Suprapubic skin (tissue), 4 donors: ENCODE measurements around the gene GADL1. TPM values are rescaled to one million over a fixed set of nuclear protein-coding genes. Genes with fewer than 3 reads are reported as not detected.

Experiments used
- DNase-seq, 2 donors: peaks; one replicate each; pipeline ENCODE4 v3.0.0-alpha.2; 2019; ENCODE audit warnings: low spot score in 2 of 2
- H3K27ac ChIP-seq: fragments of 200-600 bp; sonication (generic); one replicate; pipeline ENCODE4 v1.5.1; 2019
- H3K27me3 ChIP-seq: fragments of 200-600 bp; sonication (generic); one replicate; pipeline ENCODE4 v1.5.1; 2019
- H3K36me3 ChIP-seq: fragments of 200-600 bp; sonication (generic); one replicate; pipeline ENCODE4 v1.5.1; 2019
- H3K4me1 ChIP-seq: fragments of 200-600 bp; sonication (generic); one replicate; pipeline ENCODE4 v1.5.1; 2019
- H3K4me3 ChIP-seq: fragments of 200-600 bp; sonication (generic); one replicate; pipeline ENCODE4 v1.5.1; 2019; ENCODE audit warnings: mild to moderate bottlenecking
- H3K9me3 ChIP-seq: fragments of 200-600 bp; sonication (generic); one replicate; pipeline ENCODE4 v1.5.1; 2019
- CTCF ChIP-seq, 2 donors: fragments of 200-600 bp in 1 of 2; fragments of 450-650 bp in 1 of 2; sonication (generic) in 1 of 2; IDR thresholded peaks; one replicate each; pipeline ENCODE4 v1.5.1; 2016 to 2019; ENCODE audit warnings: antibody characterized with exemption in 2 of 2, mild to moderate bottlenecking in 1 of 2, moderate library complexity in 1 of 2
- EP300 ChIP-seq: sonication (generic); formaldehyde crosslinking; IDR thresholded peaks from one replicate; pipeline ENCODE4 v1.6.1; 2017; ENCODE audit warnings: antibody characterized with exemption
- POLR2A ChIP-seq, 2 donors: fragments of 450-650 bp; IDR thresholded peaks; one replicate each; pipeline ENCODE4 v1.6.1; 2017; ENCODE audit warnings: antibody characterized with exemption in 2 of 2, mild to moderate bottlenecking in 2 of 2, moderate library complexity in 2 of 2
- POLR2AphosphoS5 ChIP-seq, 3 donors: sonication (generic); formaldehyde crosslinking; IDR thresholded peaks; one replicate each; pipeline ENCODE4 v1.6.1; 2017; ENCODE audit warnings: antibody characterized with exemption in 3 of 3
- WGBS: methylation state at CpG from one replicate; pipeline ENCODE4 v1.1.5; 2018; 5-methylcytosine and 5-hydroxymethylcytosine counted together
- total RNA-seq, 4 donors: library from RNA; depleted of rRNA; stranded (reverse); fragments of >200 nt; gene quantifications; one replicate each; pipeline ENCODE4 v1.1.0, GENCODE V29; 2016

Gene GADL1
- total RNA-seq, 4 donors from 2014 or later = not detected

- TF ChIP-seq POLR2AphosphoS5 (IDR thresholded peaks at IDR 0.05) (no peak), POLR2A (IDR thresholded peaks at IDR 0.05) (no peak), EP300 (no peak), CTCF (IDR thresholded peaks at IDR 0.05) (no peak)
These were observed 194.5 kb downstream of the GADL1 start for GRCh38 chr3:30699927-30700326.

DNA sequence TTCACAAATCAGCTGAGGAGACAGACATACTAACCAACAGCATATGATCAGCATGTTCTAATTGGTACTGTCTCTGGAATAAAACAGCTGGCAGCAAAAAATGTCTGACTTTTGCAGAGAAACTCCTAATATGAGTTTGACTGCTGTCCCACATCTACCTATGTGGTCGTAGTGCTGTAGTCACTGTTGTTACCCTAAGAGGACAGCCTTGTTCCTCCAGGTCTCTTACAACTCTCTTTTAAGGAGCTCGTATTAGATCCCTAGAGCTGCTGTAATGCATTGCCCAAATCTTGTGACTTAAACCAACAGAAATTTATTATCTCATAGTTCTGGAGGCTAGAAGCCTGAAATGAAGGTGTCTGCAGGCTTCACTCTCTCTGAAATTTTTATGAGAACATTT lies 195.9 kb downstream of the GADL1 start:
- no peak for DNase-seq
- no peaks in the 10 kb centered on the region for H3K27me3 ChIP-seq
- 45% methylated on average over 2 of the region's 2 CpGs for WGBS
- no peak overlapping the region for H3K27ac ChIP-seq
- TF ChIP-seq POLR2AphosphoS5 (IDR thresholded peaks at IDR 0.05) (no peak), CTCF (IDR thresholded peaks at IDR 0.05) (no peak), POLR2A (IDR thresholded peaks at IDR 0.05) (no peak), EP300 (no peak)
- H3K36me3 ChIP-seq = peaks cover 5% of the 10 kb centered on the region
- no peak overlapping the region for H3K4me3 ChIP-seq
- peaks cover 12% of the 10 kb centered on the region for H3K4me1 ChIP-seq
- no peaks in the 10 kb centered on the region for H3K9me3 ChIP-seq

More at GRCh38 chr3:30699927-30700326, 194.5 kb downstream of the GADL1 start:
- H3K27ac ChIP-seq = no peak overlapping the region
- 79% methylated on average over 4 of the region's 4 CpGs for WGBS
- H3K27me3 ChIP-seq = no peaks in the 10 kb centered on the region
- no peaks in the 10 kb centered on the region for H3K9me3 ChIP-seq
- peaks cover under 1% of the 10 kb centered on the region for H3K36me3 ChIP-seq
- peaks cover 12% of the 10 kb centered on the region for H3K4me1 ChIP-seq
- no peak overlapping the region for H3K4me3 ChIP-seq
- DNase-seq = no peak

GRCh38 chr3:30696896-30697295 lies 197.6 kb downstream of the GADL1 start:
- Histone ChIP-seq H3K27me3 (no peaks in the 10 kb centered on the region), H3K36me3 (peaks cover 14% of the 10 kb centered on the region), H3K9me3 (no peaks in the 10 kb centered on the region), H3K4me1 (peaks cover 24% of the 10 kb centered on the region), H3K4me3 (no peak overlapping the region), H3K27ac (no peak overlapping the region)
- DNase-seq = no peak
- WGBS = 57% methylated on average over 2 of the region's 2 CpGs
- TF ChIP-seq POLR2AphosphoS5 (IDR thresholded peaks at IDR 0.05) (no peak), CTCF (IDR thresholded peaks at IDR 0.05) (no peak), EP300 (no peak), POLR2A (IDR thresholded peaks at IDR 0.05) (no peak)

- Histone ChIP-seq H3K4me3 (no peak overlapping the region), H3K36me3 (peaks cover 19% of the 10 kb centered on the region), H3K4me1 (peaks cover 29% of the 10 kb centered on the region), H3K27ac (no peak overlapping the region), H3K27me3 (no peaks in the 10 kb centered on the region), H3K9me3 (no peaks in the 10 kb centered on the region)
- whole genome bisulfite sequencing = 37% methylated on average over 3 of the region's 3 CpGs
- TF ChIP-seq CTCF (IDR thresholded peaks at IDR 0.05) = no peak
- TF ChIP-seq EP300 = no peak
- no peak for TF ChIP-seq POLR2A (IDR thresholded peaks at IDR 0.05)
- TF ChIP-seq POLR2AphosphoS5 (IDR thresholded peaks at IDR 0.05) = no peak
- no peak for DNase-seq
These were observed 198.1 kb downstream of the GADL1 start for GRCh38 chr3:30696403-30696819.

GRCh38 chr3:30695302-30696061 lies 199.0 kb downstream of the GADL1 start:
- no peak for TF ChIP-seq POLR2AphosphoS5 (IDR thresholded peaks at IDR 0.05)
- no peak for TF ChIP-seq POLR2A (IDR thresholded peaks at IDR 0.05)
- TF ChIP-seq CTCF (IDR thresholded peaks at IDR 0.05) = no peak
- no peak for DNase-seq
- Histone ChIP-seq H3K4me1 (peaks cover 32% of the 10 kb centered on the region), H3K9me3 (no peaks in the 10 kb centered on the region), H3K4me3 (no peak overlapping the region), H3K36me3 (peaks cover 28% of the 10 kb centered on the region), H3K27me3 (no peaks in the 10 kb centered on the region), H3K27ac (no peak overlapping the region)
- 95% methylated on average over 6 of the region's 6 CpGs for WGBS
